ENCODE data around the gene ESYT1. TPM values are rescaled to one million over a fixed set of nuclear protein-coding genes. Genes with fewer than 3 reads are reported as not detected.
A peak's percentile ranks its signal among the peaks of the same experiment; 100 is the strongest.

ESYT1 gene
- total RNA-seq, 4 donors from 2014 or later = 128 to 234 (median 167) TPM

DNA sequence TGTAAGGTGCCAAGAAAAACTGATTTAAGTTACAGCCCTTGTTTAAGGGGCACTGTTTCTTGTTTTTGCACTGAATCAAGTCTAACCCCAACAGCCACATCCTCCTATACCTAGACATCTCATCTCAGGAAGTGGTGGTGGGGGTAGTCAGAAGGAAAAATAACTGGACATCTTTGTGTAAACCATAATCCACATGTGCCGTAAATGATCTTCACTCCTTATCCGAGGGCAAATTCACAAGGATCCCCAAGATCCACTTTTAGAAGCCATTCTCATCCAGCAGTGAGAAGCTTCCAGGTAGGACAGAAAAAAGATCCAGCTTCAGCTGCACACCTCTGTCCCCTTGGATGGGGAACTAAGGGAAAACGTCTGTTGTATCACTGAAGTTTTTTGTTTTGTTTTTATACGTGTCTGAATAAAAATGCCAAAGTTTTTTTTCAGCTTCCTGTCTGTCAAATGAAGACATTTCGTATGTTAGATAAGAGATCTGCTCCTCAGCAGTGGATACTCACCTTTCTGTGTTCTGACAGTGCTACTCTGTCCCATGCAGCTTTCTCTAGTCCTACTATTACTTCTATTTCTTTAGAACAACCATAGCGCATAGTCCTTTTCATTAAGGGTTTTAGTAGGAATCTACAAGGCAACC lies 24.9 kb upstream of the ESYT1 start:
- H3K27ac ChIP-seq = peak overlapping the region; percentile 86 to 95 (median 94)
- no peaks in the 10 kb centered on the region for H3K9me3 ChIP-seq
- ATAC-seq = no peak
- H3K4me1 ChIP-seq = peaks cover 6 to 37% (median 20%) of the 10 kb centered on the region in 3 donors
- H3K4me3 ChIP-seq = peak overlapping the region; percentile 88 to 92
- peaks cover 0 to 18% of the 10 kb centered on the region in 2 donors for H3K36me3 ChIP-seq
- TF ChIP-seq POLR2A (IDR thresholded peaks at IDR 0.05) (no peak), EP300 (IDR thresholded peaks at IDR 0.05) (no peak), POLR2AphosphoS5 (IDR thresholded peaks at IDR 0.05) (no peak)
- TF ChIP-seq, protein P1, sequence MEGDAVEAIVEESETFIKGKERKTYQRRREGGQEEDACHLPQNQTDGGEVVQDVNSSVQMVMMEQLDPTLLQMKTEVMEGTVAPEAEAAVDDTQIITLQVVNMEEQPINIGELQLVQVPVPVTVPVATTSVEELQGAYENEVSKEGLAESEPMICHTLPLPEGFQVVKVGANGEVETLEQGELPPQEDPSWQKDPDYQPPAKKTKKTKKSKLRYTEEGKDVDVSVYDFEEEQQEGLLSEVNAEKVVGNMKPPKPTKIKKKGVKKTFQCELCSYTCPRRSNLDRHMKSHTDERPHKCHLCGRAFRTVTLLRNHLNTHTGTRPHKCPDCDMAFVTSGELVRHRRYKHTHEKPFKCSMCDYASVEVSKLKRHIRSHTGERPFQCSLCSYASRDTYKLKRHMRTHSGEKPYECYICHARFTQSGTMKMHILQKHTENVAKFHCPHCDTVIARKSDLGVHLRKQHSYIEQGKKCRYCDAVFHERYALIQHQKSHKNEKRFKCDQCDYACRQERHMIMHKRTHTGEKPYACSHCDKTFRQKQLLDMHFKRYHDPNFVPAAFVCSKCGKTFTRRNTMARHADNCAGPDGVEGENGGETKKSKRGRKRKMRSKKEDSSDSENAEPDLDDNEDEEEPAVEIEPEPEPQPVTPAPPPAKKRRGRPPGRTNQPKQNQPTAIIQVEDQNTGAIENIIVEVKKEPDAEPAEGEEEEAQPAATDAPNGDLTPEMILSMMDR (IDR thresholded peaks at IDR 0.05) = no peak
- 53 to 56% methylated on average over 6 of the region's 6 CpGs for WGBS, 2 donors (ENCODE audit: low coverage in 1 of 2)
- H3K27me3 ChIP-seq = no peaks in the 10 kb centered on the region

DNA sequence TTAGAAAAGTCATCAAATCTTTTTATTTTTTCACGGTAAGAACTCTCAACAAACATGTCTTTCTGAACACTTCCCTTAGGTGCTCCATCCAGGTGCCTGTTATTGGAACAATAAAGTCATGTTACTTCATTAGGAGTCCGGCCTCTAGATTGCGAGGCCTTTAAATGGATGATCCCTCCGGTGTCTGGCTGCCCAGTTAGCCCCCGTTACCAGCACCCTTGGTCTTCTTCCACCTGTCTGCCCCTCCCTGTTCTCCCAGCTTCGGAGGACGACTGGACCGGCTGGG lies 24.3 kb upstream of the ESYT1 start:
- no peaks in the 10 kb centered on the region for H3K9me3 ChIP-seq
- H3K27ac ChIP-seq = peak overlapping the region; percentile 86 to 95 (median 94)
- H3K4me3 ChIP-seq = peak overlapping the region; percentile 88 to 92
- H3K27me3 ChIP-seq = no peaks in the 10 kb centered on the region
- TF ChIP-seq POLR2A (IDR thresholded peaks at IDR 0.05) (no peak), POLR2AphosphoS5 (IDR thresholded peaks at IDR 0.05) (no peak), EP300 (IDR thresholded peaks at IDR 0.05) (no peak)
- TF ChIP-seq, protein P1 (IDR thresholded peaks at IDR 0.05) = no peak
- H3K36me3 ChIP-seq = peaks cover 0 to 23% of the 10 kb centered on the region in 2 donors
- peaks cover 6 to 37% (median 20%) of the 10 kb centered on the region in 3 donors for H3K4me1 ChIP-seq
- ATAC-seq = no peak
- 0 to 3% methylated on average over 4 to 5 of the region's 8 CpGs for WGBS, 2 donors (ENCODE audit: low coverage in 1 of 2)

DNA sequence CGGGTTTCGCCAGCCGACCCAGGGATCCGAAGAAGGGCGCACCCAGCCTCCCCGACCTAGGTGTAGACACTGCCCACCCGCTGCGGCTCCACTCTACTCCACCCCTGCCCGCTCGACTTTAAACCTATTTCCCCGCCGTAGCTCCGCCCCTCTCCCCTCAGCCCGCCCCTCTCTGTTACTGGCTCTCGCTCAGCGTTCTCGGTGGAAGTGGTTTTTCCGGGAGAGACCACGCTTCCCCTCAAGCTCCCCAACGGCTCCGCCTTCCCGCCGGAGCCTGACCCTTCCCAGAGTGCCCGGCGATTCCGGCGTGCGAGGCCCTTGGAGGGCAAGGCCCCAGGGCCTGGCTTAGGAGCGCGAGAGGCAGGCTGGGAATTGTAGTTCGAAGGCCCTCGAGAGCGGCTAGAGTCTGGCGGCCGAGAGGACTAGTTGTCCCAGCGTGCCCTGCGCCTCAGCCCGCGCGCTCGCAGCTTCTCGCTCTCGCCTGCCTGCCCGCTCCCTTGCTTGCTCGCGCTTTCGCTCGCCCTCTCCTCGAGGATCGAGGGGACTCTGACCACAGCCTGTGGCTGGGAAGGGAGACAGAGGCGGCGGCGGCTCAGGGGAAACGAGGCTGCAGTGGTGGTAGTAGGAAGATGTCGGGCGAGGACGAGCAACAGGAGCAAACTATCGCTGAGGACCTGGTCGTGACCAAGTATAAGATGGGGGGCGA lies 23.8 kb upstream of the ESYT1 start, which contains the start of gene PA2G4:
Gene PA2G4 (plus strand): TSS at position 451 of the 706 bp plus-strand sequence. CDS start 179 bp downstream, at position 630.
- peak; percentile 99 for ATAC-seq
- peaks cover 0 to 28% of the 10 kb centered on the region in 2 donors for H3K36me3 ChIP-seq
- peaks cover 6 to 37% (median 20%) of the 10 kb centered on the region in 3 donors for H3K4me1 ChIP-seq
- no peaks in the 10 kb centered on the region for H3K9me3 ChIP-seq
- 0% methylated on average over 7 to 14 of the region's 60 CpGs for WGBS, 2 donors (ENCODE audit: low coverage in 1 of 2)
- H3K27ac ChIP-seq = peak within 1 kb of the TSS; percentile 86 to 95 (median 94)
- no peaks in the 10 kb centered on the region for H3K27me3 ChIP-seq
- TF ChIP-seq POLR2A (IDR thresholded peaks at IDR 0.05) = peak; percentile 60 to 68
- TF ChIP-seq, protein P1 (IDR thresholded peaks at IDR 0.05) = peak in 1 of 4 experiments; percentile 28
- TF ChIP-seq EP300 (IDR thresholded peaks at IDR 0.05) = no peak
- peak; percentile 89 for TF ChIP-seq POLR2AphosphoS5 (IDR thresholded peaks at IDR 0.05)
- H3K4me3 ChIP-seq = peak within 1 kb of the TSS; percentile 88 to 92

DNA sequence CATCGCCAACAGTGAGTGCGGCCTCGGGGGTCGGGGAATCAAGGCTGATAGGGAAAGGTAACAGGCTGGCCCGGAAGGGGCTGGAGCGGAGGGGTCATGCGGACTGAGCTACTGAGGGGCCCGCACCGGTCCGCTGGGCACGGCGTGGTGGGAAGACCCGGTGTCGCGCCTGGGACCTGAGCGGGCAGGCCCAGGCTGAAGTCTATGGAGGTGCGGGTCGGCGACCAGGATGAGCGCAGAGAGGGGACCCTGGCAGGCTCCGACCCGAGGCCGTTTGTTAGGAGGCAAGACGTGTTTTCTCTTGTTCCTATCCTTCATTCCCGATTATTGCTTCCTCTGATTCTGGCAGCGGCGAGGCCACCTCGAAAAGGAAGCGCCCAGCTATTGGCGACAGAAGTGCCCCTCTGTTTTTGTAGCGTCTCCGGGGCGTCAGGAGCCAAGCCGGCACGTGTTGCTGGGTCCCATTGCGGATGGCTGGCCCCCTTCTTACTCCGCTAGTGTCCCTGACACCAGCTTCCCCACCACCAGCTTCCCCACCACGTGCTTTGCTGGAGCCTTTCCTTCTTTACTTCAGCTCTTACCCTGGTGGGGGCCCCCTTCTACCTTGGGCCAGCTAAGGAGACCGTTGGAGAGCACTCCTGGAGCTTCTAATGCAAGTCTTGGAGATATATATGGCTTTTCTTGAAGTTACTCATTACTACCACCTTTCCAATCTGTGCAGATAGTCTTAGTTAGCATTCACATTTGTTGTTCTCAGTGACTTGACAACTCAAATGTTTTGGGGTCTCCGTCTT lies 23.1 kb upstream of the ESYT1 start:
- WGBS, 2 donors (ENCODE audit: low coverage in 1 of 2) = 0 to 1% methylated on average over 17 to 34 of the region's 40 CpGs
- TF ChIP-seq, protein P1 (IDR thresholded peaks at IDR 0.05) = no peak
- TF ChIP-seq POLR2AphosphoS5 (IDR thresholded peaks at IDR 0.05) (no peak), POLR2A (IDR thresholded peaks at IDR 0.05) (no peak), EP300 (IDR thresholded peaks at IDR 0.05) (no peak)
- Histone ChIP-seq H3K9me3 (no peaks in the 10 kb centered on the region), H3K4me3 (peak overlapping the region; percentile 88 to 92), H3K36me3 (peaks cover under 1 to 36% of the 10 kb centered on the region in 2 donors), H3K27me3 (no peaks in the 10 kb centered on the region), H3K27ac (peak overlapping the region; percentile 51 to 95 (median 89)), H3K4me1 (peaks cover 6 to 37% (median 20%) of the 10 kb centered on the region in 3 donors)
- ATAC-seq = peak; percentile 9
